ENCODE data around the gene MCTP1. TPM values are rescaled to one million over a fixed set of nuclear protein-coding genes. Genes with fewer than 3 reads are reported as not detected.

MCTP1 gene
- total RNA-seq, 1 donor from 2014 or later, result 3.7 TPM

DNA sequence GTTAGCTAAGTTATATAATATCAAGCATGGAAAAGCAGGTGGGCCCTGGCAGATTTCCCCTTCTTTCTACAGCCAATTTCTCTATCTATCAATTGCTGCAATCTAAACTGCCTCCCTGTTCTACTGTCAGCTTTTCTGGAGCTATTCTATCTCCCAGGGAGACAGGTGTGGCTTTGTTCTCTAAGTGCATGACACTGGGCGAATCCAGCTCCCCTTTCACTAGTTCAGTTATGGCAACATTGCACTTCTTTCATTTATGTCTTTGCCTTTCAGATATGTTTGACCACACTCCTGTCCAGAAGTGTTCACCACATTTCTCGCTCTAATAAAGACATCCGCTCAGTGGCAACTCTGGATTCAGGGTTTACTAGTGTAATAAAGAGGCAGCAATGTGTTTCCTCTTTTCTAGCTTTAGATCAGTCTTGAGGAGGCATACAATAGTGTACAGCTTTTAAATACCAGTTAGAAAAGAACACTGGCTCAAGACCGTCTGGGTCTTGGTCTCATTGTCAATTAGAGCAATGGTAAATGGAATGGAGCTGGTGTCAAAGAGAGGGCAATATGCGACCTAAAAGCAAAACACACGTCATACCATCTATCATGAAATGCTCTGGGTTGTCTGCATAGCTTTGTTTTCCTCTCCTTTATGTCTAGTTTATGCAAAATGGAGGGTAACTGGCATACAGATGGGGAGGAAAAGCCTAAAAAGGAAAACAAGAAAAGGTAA is 469.4 kb downstream of the MCTP1 start:
- Histone ChIP-seq H3K27me3 (no peaks in the 10 kb centered on the region), H3K4me3 (no peak overlapping the region), H3K36me3 (no peaks in the 10 kb centered on the region), H3K4me1 (no peaks in the 10 kb centered on the region), H3K9ac (no peak overlapping the region), H3K4me2 (no peak overlapping the region), H3K9me3 (ENCODE audit: low read depth) (no peaks in the 10 kb centered on the region), H3K27ac (no peak overlapping the region), H3F3A (ENCODE audit: low read depth) (no peaks in the 10 kb centered on the region), H4K20me1 (ENCODE audit: low read depth) (no peaks in the 10 kb centered on the region), H2AFZ (replicated peaks) (no peak overlapping the region), H3K79me2 (ENCODE audit: low read depth) (no peaks in the 10 kb centered on the region)
- H3K4me3 Mint-ChIP-seq, result no peak overlapping the region
- no peaks in the 10 kb centered on the region for H3K9me3 Mint-ChIP-seq
- no peaks in the 10 kb centered on the region for H3K4me1 Mint-ChIP-seq
- TF ChIP-seq, protein P1, sequence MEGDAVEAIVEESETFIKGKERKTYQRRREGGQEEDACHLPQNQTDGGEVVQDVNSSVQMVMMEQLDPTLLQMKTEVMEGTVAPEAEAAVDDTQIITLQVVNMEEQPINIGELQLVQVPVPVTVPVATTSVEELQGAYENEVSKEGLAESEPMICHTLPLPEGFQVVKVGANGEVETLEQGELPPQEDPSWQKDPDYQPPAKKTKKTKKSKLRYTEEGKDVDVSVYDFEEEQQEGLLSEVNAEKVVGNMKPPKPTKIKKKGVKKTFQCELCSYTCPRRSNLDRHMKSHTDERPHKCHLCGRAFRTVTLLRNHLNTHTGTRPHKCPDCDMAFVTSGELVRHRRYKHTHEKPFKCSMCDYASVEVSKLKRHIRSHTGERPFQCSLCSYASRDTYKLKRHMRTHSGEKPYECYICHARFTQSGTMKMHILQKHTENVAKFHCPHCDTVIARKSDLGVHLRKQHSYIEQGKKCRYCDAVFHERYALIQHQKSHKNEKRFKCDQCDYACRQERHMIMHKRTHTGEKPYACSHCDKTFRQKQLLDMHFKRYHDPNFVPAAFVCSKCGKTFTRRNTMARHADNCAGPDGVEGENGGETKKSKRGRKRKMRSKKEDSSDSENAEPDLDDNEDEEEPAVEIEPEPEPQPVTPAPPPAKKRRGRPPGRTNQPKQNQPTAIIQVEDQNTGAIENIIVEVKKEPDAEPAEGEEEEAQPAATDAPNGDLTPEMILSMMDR (IDR thresholded peaks at IDR 0.05), result no peak
- TF ChIP-seq EZH2 (IDR thresholded peaks at IDR 0.05) (no peak), EZH2phosphoT487 (IDR thresholded peaks at IDR 0.05) (no peak)
- no peak for DNase-seq (ENCODE audit: low spot score)
- H3K27ac Mint-ChIP-seq, result no peak overlapping the region
- no peaks in the 10 kb centered on the region for H3K36me3 Mint-ChIP-seq
- H3K27me3 Mint-ChIP-seq (ENCODE audit: insufficient read depth, low read depth), result no peaks in the 10 kb centered on the region

DNA sequence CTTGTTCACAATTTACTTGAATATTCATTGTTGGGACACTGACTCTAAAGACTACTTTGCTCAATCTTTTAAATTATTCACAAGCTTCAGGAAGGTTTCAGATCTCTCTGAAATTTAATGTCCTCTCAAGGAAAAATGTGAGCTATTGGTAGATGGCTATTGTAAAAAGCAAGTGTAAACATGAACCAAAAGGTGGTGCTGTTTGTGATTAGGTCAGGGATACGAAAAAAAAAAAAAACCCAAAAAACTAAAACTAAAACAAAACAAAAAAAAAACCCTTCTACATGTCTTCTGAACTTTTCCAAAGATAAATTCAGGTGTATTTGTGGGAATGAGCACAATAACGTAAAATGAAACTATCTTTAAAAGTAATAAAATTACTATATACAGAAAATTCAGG is 472.7 kb downstream of the MCTP1 start:
- no peaks in the 10 kb centered on the region for H3K27me3 Mint-ChIP-seq (ENCODE audit: insufficient read depth, low read depth)
- H3K9ac ChIP-seq, result no peak overlapping the region
- H2AFZ ChIP-seq (replicated peaks), result no peak overlapping the region
- H3K4me3 ChIP-seq, result no peak overlapping the region
- no peaks in the 10 kb centered on the region for H3K9me3 Mint-ChIP-seq
- no peaks in the 10 kb centered on the region for H3K4me1 Mint-ChIP-seq
- no peaks in the 10 kb centered on the region for H3K27me3 ChIP-seq
- H3F3A ChIP-seq (ENCODE audit: low read depth), result no peaks in the 10 kb centered on the region
- H4K20me1 ChIP-seq (ENCODE audit: low read depth), result no peaks in the 10 kb centered on the region
- TF ChIP-seq EZH2 (IDR thresholded peaks at IDR 0.05) (no peak), EZH2phosphoT487 (IDR thresholded peaks at IDR 0.05) (no peak)
- TF ChIP-seq, protein P1 (IDR thresholded peaks at IDR 0.05), result peak; percentile 26
- no peak overlapping the region for H3K27ac ChIP-seq
- no peak overlapping the region for H3K4me2 ChIP-seq
- H3K9me3 ChIP-seq (ENCODE audit: low read depth), result no peaks in the 10 kb centered on the region
- no peaks in the 10 kb centered on the region for H3K79me2 ChIP-seq (ENCODE audit: low read depth)
- H3K4me1 ChIP-seq, result no peaks in the 10 kb centered on the region
- DNase-seq (ENCODE audit: low spot score), result no peak
- no peaks in the 10 kb centered on the region for H3K36me3 Mint-ChIP-seq
- no peak overlapping the region for H3K27ac Mint-ChIP-seq
- no peak overlapping the region for H3K4me3 Mint-ChIP-seq
- no peaks in the 10 kb centered on the region for H3K36me3 ChIP-seq

DNA sequence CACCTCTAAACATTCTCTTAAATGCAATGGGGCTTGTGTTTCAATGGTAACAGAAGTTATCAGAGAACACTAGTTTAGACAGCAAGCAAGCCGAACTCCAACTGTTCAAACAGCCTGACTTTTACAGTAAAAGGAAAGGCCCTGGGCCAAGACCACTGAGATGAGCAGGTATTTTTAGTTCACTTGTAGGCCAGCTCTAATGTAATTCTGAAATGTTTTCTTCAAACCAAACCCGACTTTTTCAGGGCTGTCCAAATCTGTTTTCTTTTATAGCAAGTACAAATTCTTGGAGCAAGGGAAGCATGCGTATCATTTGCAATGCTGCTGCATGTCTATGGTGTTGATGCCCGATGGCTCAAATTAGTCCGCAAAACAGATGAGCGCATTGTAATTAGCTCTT is 473.6 kb downstream of the MCTP1 start:
- H3K79me2 ChIP-seq (ENCODE audit: low read depth), result no peaks in the 10 kb centered on the region
- H3K27me3 ChIP-seq, result no peaks in the 10 kb centered on the region
- Mint-ChIP-seq H3K36me3 (no peaks in the 10 kb centered on the region), H3K9me3 (no peaks in the 10 kb centered on the region), H3K27me3 (ENCODE audit: insufficient read depth, low read depth) (no peaks in the 10 kb centered on the region), H3K4me3 (no peak overlapping the region), H3K27ac (no peak overlapping the region), H3K4me1 (no peaks in the 10 kb centered on the region)
- H3F3A ChIP-seq (ENCODE audit: low read depth), result no peaks in the 10 kb centered on the region
- no peak overlapping the region for H3K4me3 ChIP-seq
- TF ChIP-seq, protein P1 (IDR thresholded peaks at IDR 0.05), result no peak
- TF ChIP-seq EZH2phosphoT487 (IDR thresholded peaks at IDR 0.05) (no peak), EZH2 (IDR thresholded peaks at IDR 0.05) (no peak)
- no peaks in the 10 kb centered on the region for H3K9me3 ChIP-seq (ENCODE audit: low read depth)
- H2AFZ ChIP-seq (replicated peaks), result no peak overlapping the region
- no peaks in the 10 kb centered on the region for H3K36me3 ChIP-seq
- no peak overlapping the region for H3K9ac ChIP-seq
- no peak overlapping the region for H3K4me2 ChIP-seq
- no peaks in the 10 kb centered on the region for H4K20me1 ChIP-seq (ENCODE audit: low read depth)
- no peak overlapping the region for H3K27ac ChIP-seq
- no peaks in the 10 kb centered on the region for H3K4me1 ChIP-seq
- DNase-seq (ENCODE audit: low spot score), result no peak

Measured in neural progenitor cell (in vitro differentiated cells).